Vagina (tissue), 2 donors: ENCODE measurements around the gene DYRK1B.

ENCODE experiments used
- CTCF ChIP-seq, 3 experiments: fragments of 450-650 bp in 2 of 3; fragments of 200-600 bp in 1 of 3; sonication (generic) in 1 of 3; IDR thresholded peaks; one replicate each; pipeline ENCODE4 v1.5.1; 2017 to 2019; ENCODE audit warnings: antibody characterized with exemption in 3 of 3, mild to moderate bottlenecking in 2 of 3, moderate library complexity in 2 of 3
- POLR2A ChIP-seq, 2 donors: fragments of 450-650 bp; IDR thresholded peaks; one replicate each; pipeline ENCODE4 v1.6.1; 2017; ENCODE audit warnings: antibody characterized with exemption in 2 of 2, mild to moderate bottlenecking in 2 of 2, moderate library complexity in 2 of 2
- POLR2AphosphoS5 ChIP-seq, 2 donors: sonication (generic); formaldehyde crosslinking; IDR thresholded peaks; one replicate each; pipeline ENCODE4 v1.9.0; 2017; ENCODE audit warnings: antibody characterized with exemption in 2 of 2, mild to moderate bottlenecking in 2 of 2, low read depth in 1 of 2; ENCODE audit not compliant: insufficient read depth in 1 of 2

- TF ChIP-seq CTCF (IDR thresholded peaks at IDR 0.05) = no peak
- TF ChIP-seq POLR2A (IDR thresholded peaks at IDR 0.05) = no peak
- TF ChIP-seq POLR2AphosphoS5 (IDR thresholded peaks at IDR 0.05; ENCODE audit: insufficient read depth in 1 of 2, low read depth in 1 of 2) = no peak
Observed at GRCh38 chr19:39848392-39848791, 14.4 kb upstream of the DYRK1B start.
